ENCODE results near the gene CLEC4M.

The CLEC4M gene

GRCh38 chr19:7729211-7729610, 33.8 kb upstream of the CLEC4M start:
- no peak overlapping the region for H3K27ac ChIP-seq
- TF ChIP-seq ZFX (IDR thresholded peaks at IDR 0.05): no peak
- TF ChIP-seq CTCF (conservative IDR thresholded peaks at IDR 0.05): no peak

- TF ChIP-seq CTCF (conservative IDR thresholded peaks at IDR 0.05): no peak
- no peak for TF ChIP-seq ZFX (IDR thresholded peaks at IDR 0.05)
- no peak overlapping the region for H3K27ac ChIP-seq
Measured at GRCh38 chr19:7729831-7730285, 33.2 kb upstream of the CLEC4M start.

- no peak overlapping the region for H3K27ac ChIP-seq
- TF ChIP-seq CTCF (conservative IDR thresholded peaks at IDR 0.05) (no peak), ZFX (IDR thresholded peaks at IDR 0.05) (no peak)
Measured at GRCh38 chr19:7730286-7731217, 32.5 kb upstream of the CLEC4M start.

- H3K27ac ChIP-seq: no peak overlapping the region
- no peak for TF ChIP-seq CTCF (conservative IDR thresholded peaks at IDR 0.05)
- no peak for TF ChIP-seq ZFX (IDR thresholded peaks at IDR 0.05)
Measured at GRCh38 chr19:7731218-7731595, 31.8 kb upstream of the CLEC4M start.

- no peak for TF ChIP-seq ZFX (IDR thresholded peaks at IDR 0.05)
- no peak for TF ChIP-seq CTCF (conservative IDR thresholded peaks at IDR 0.05)
- H3K27ac ChIP-seq: no peak overlapping the region
Measured at GRCh38 chr19:7731615-7732014, 31.4 kb upstream of the CLEC4M start.

GRCh38 chr19:7732045-7732444, 31.0 kb upstream of the CLEC4M start, which contains the start of gene CLEC4G:
Gene CLEC4G (minus strand): TSS chr19:7732110. CDS start chr19:7732102, 8 bp downstream.
- no peak for TF ChIP-seq ZFX (IDR thresholded peaks at IDR 0.05)
- no peak for TF ChIP-seq CTCF (conservative IDR thresholded peaks at IDR 0.05)
- H3K27ac ChIP-seq: no peak within 1 kb of the TSS

- TF ChIP-seq ZFX (IDR thresholded peaks at IDR 0.05) (no peak), CTCF (conservative IDR thresholded peaks at IDR 0.05) (no peak)
- H3K27ac ChIP-seq: no peak overlapping the region
Measured at GRCh38 chr19:7733376-7733775, 29.7 kb upstream of the CLEC4M start.

Data from C4-2B (cell line).